HCT116 (cell line): ENCODE measurements around the gene TXNL4B. TPM values are rescaled to one million over a fixed set of nuclear protein-coding genes. Genes with fewer than 3 reads are reported as not detected.

Source experiments
- ATAC-seq: fragments of 200-7000 bp; cut with Tn5 transposase; 2 replicates; pipeline ENCODE4 v1.9.1; 2020; ENCODE audit warnings: mild to moderate bottlenecking, moderate library complexity
- BruUV-seq: library from RNA; stranded (reverse); fragments of 400-500 nt; replicated peaks from 2 replicates; lab custom pipeline; 2021; lab: Mats Ljungman, UMichigan
- CTCF ChIA-PET: fragments of 300-600 bp; sonication (Branson Sonifier 250); formaldehyde crosslinking; loops from one replicate; lab custom pipeline; 2021; ENCODE audit warnings: antibody characterized with exemption; lab: Charles Lee
- POLR2A ChIA-PET: fragments of 300-600, 350-600 bp; sonication (Branson Sonifier 250); formaldehyde crosslinking; loops from one replicate; lab custom pipeline; 2021; ENCODE audit warnings: antibody characterized with exemption; lab: Charles Lee
- RAD21 ChIA-PET, 2 experiments: fragments of 300-600 bp; sonication (Branson Sonifier 250); formaldehyde crosslinking; loops; one replicate each; lab custom pipeline; 2023; ENCODE audit warnings: low total read pairs in 2 of 2; ENCODE audit not compliant: uncharacterized antibody in 2 of 2, unreplicated experiment in 2 of 2, low non-redundant PET in 1 of 2; lab: Charles Lee
- DNase-seq: peaks from one replicate; pipeline ENCODE4 v3.0.0-alpha.2; 2010; ENCODE audit warnings: low read depth, low spot score
- H2AFZ ChIP-seq: fragments of 200-600 bp; shearing (Covaris generic), sonication (generic); 2 replicates; pipeline ENCODE4 v1.6.1; 2017; ENCODE audit warnings: low read depth, mixed run types, mixed read lengths, antibody characterized with exemption, low read length; ENCODE audit not compliant: poor library complexity, severe bottlenecking
- H3K27ac ChIP-seq: 2 replicates; pipeline ENCODE4 v1.5.1; 2012; ENCODE audit warnings: low read depth, low read length
- H3K27me3 ChIP-seq: fragments of 200-600 bp; sonication (generic); 2 replicates; pipeline ENCODE4 v1.6.1; 2016; ENCODE audit warnings: mixed run types, low read length, mixed read lengths; ENCODE audit not compliant: insufficient read depth
- H3K36me3 ChIP-seq, 2 experiments: fragments of 200-500 bp in 1 of 2; fragments of 200-600 bp in 1 of 2; sonication (Bioruptor generic) in 1 of 2; sonication (generic) in 1 of 2; 2 replicates each; pipeline versions ENCODE4 v1.5.1 to v1.6.1; 2014 to 2016; ENCODE audit warnings: low read length in 2 of 2, inconsistent platforms in 1 of 2, mixed read lengths in 1 of 2, mixed run types in 1 of 2; ENCODE audit not compliant: insufficient read depth in 2 of 2, control insufficient read depth in 1 of 2
- H3K4me1 ChIP-seq, 2 experiments: fragments of 200-600 bp in 1 of 2; sonication (generic) in 1 of 2; 2 replicates each; pipeline versions ENCODE4 v1.5.1 to v1.6.1; 2012 to 2017; ENCODE audit warnings: low read length in 2 of 2, inconsistent platforms in 1 of 2, mild to moderate bottlenecking in 1 of 2, mixed read lengths in 1 of 2, mixed run types in 1 of 2, moderate library complexity in 1 of 2; ENCODE audit not compliant: insufficient read depth in 2 of 2, control insufficient read depth in 1 of 2
- H3K4me2 ChIP-seq: fragments of 200-600 bp; sonication (generic); 2 replicates; pipeline ENCODE4 v1.6.1; 2017; ENCODE audit warnings: mixed run types, low read length, mixed read lengths
- H3K4me3 ChIP-seq, 2 experiments: fragments of 200-600 bp in 1 of 2; sonication (generic) in 1 of 2; replicated peaks in 1 of 2; 2 replicates each; pipeline ENCODE4 v1.5.1; 2011 to 2016; ENCODE audit warnings: low read length in 2 of 2, control low read depth in 1 of 2, low read depth in 1 of 2, mild to moderate bottlenecking in 1 of 2, mixed read lengths in 1 of 2, mixed run types in 1 of 2
- H3K79me2 ChIP-seq: fragments of 200-600 bp; sonication (generic); 2 replicates; pipeline ENCODE4 v1.6.1; 2017; ENCODE audit warnings: mild to moderate bottlenecking, mixed run types, low read length, moderate library complexity, mixed read lengths; ENCODE audit not compliant: insufficient read depth
- H3K9ac ChIP-seq: fragments of 200-600 bp; sonication (generic); 2 replicates; pipeline ENCODE4 v1.6.1; 2016; ENCODE audit warnings: low read length, mixed read lengths
- H3K9me2 ChIP-seq: fragments of 200-600 bp; sonication (generic), shearing (Covaris generic); 2 replicates; pipeline ENCODE4 v1.6.1; 2017; ENCODE audit warnings: mixed run types, mild to moderate bottlenecking, moderate library complexity; ENCODE audit not compliant: insufficient read depth
- H3K9me3 ChIP-seq, 2 experiments: fragments of 200-500 bp in 1 of 2; fragments of 200-600 bp in 1 of 2; sonication (Bioruptor generic) in 1 of 2; sonication (generic) in 1 of 2; 2 replicates each; pipeline ENCODE4 v1.6.1; 2014 to 2017; ENCODE audit warnings: low read length in 2 of 2, mixed read lengths in 2 of 2, inconsistent platforms in 1 of 2, low read depth in 1 of 2, mild to moderate bottlenecking in 1 of 2, mixed run types in 1 of 2, moderate library complexity in 1 of 2; ENCODE audit not compliant: control insufficient read depth in 1 of 2, insufficient read depth in 1 of 2
- H4K20me1 ChIP-seq: fragments of 200-600 bp; sonication (generic), shearing (Covaris generic); 2 replicates; pipeline ENCODE4 v1.6.1; 2017; ENCODE audit warnings: mixed run types, mild to moderate bottlenecking, moderate library complexity; ENCODE audit not compliant: insufficient read depth
- ATF3 ChIP-seq: IDR thresholded peaks from 2 replicates; pipeline ENCODE4 v1.6.1; 2012
- CEBPB ChIP-seq: IDR thresholded peaks from 2 replicates; pipeline ENCODE4 v1.6.1; 2012; ENCODE audit warnings: low read depth
- EGR1 ChIP-seq: IDR thresholded peaks from 2 replicates; pipeline ENCODE4 v1.6.1; 2012; ENCODE audit warnings: low read depth
- ELF1 ChIP-seq: IDR thresholded peaks from 2 replicates; pipeline ENCODE4 v1.6.1; 2012; ENCODE audit warnings: low read depth, borderline replicate concordance
- EZH2 ChIP-seq: fragments of 200-600 bp; sonication (generic); IDR thresholded peaks from 2 replicates; pipeline ENCODE4 v1.6.1; 2017; ENCODE audit warnings: antibody characterized with exemption, mixed run types
- EZH2phosphoT487 ChIP-seq: fragments of 200-600 bp; IDR thresholded peaks from 2 replicates; pipeline ENCODE4 v1.6.1; 2018; ENCODE audit warnings: antibody characterized with exemption, borderline replicate concordance
- FOSL1 ChIP-seq: IDR thresholded peaks from 2 replicates; pipeline ENCODE4 v1.6.1; 2012; ENCODE audit warnings: low read depth
- JUND ChIP-seq: IDR thresholded peaks from 2 replicates; pipeline ENCODE4 v1.6.1; 2012
- MAX ChIP-seq: IDR thresholded peaks from 2 replicates; pipeline ENCODE4 v1.6.1; 2012
- POLR2A ChIP-seq: IDR thresholded peaks from 2 replicates; pipeline ENCODE4 v1.7.0; 2011; ENCODE audit warnings: borderline replicate concordance; ENCODE audit not compliant: insufficient read depth, insufficient read length; ENCODE audit errors: extremely low read depth
- REST ChIP-seq: IDR thresholded peaks from 2 replicates; pipeline ENCODE4 v1.6.1; 2012; ENCODE audit warnings: low read depth
- SIN3A ChIP-seq: IDR thresholded peaks from 2 replicates; pipeline ENCODE4 v1.6.1; 2012; ENCODE audit warnings: low read depth
- SP1 ChIP-seq: IDR thresholded peaks from 2 replicates; pipeline ENCODE4 v1.6.1; 2012; ENCODE audit warnings: low read depth
- SRF ChIP-seq: IDR thresholded peaks from 2 replicates; pipeline ENCODE4 v1.6.1; 2012; ENCODE audit warnings: low read depth
- TCF7L2 ChIP-seq: IDR thresholded peaks from 2 replicates; pipeline ENCODE4 v1.7.0; 2011; ENCODE audit warnings: borderline replicate concordance, inconsistent platforms; ENCODE audit not compliant: insufficient read depth, insufficient read length; ENCODE audit errors: extremely low read depth
- YY1 ChIP-seq: IDR thresholded peaks from 2 replicates; pipeline ENCODE4 v1.6.1; 2011; ENCODE audit warnings: low read length, low read depth, moderate library complexity, mild to moderate bottlenecking; ENCODE audit not compliant: insufficient replicate concordance; ENCODE audit errors: extremely low read depth
- ZFX ChIP-seq: fragments of 450-650 bp; IDR thresholded peaks from 2 replicates; pipeline ENCODE4 v1.6.1; 2017
- ZNF274 ChIP-seq: fragments of 200-500 bp; sonication (Bioruptor generic); IDR thresholded peaks from 2 replicates; pipeline ENCODE4 v1.6.1; 2014; ENCODE audit warnings: mild to moderate bottlenecking, low read depth, low read length, inconsistent platforms
- intact Hi-C: fragments of 100-400 bp; cut with micrococcal nuclease; formaldehyde crosslinking; loops from 2 replicates; pipeline ENCODE4 v1.10.0; 2022
- total RNA-seq: library from RNA; stranded (reverse); gene quantifications from one replicate; pipeline ENCODE4 v1.2.1, GENCODE V29; 2021; ENCODE audit not compliant: unreplicated experiment
- TF ChIP-seq, protein P1 (sequence below), 3 experiments: fragments of 200-600 bp in 1 of 3; sonication (generic) in 1 of 3; IDR thresholded peaks in 2 of 3; conservative IDR thresholded peaks in 1 of 3; 2 replicates each; pipeline ENCODE4 v1.5.1; 2012 to 2017; ENCODE audit warnings: low read depth in 2 of 3, low read length in 2 of 3, antibody characterized with exemption in 1 of 3, borderline replicate concordance in 1 of 3, control low read depth in 1 of 3, mild to moderate bottlenecking in 1 of 3, mixed read lengths in 1 of 3, mixed run types in 1 of 3, moderate library complexity in 1 of 3; ENCODE audit not compliant: insufficient read depth in 1 of 3
- TF ChIP-seq, protein P2 (sequence below): IDR thresholded peaks from 2 replicates; pipeline ENCODE4 v1.6.1; 2011; ENCODE audit warnings: mild to moderate bottlenecking, low read length, moderate library complexity; ENCODE audit not compliant: insufficient replicate concordance; ENCODE audit errors: extremely low read depth

TXNL4B gene
- total RNA-seq, 1 experiment from 2014 or later, result 15.5 TPM

DNA sequence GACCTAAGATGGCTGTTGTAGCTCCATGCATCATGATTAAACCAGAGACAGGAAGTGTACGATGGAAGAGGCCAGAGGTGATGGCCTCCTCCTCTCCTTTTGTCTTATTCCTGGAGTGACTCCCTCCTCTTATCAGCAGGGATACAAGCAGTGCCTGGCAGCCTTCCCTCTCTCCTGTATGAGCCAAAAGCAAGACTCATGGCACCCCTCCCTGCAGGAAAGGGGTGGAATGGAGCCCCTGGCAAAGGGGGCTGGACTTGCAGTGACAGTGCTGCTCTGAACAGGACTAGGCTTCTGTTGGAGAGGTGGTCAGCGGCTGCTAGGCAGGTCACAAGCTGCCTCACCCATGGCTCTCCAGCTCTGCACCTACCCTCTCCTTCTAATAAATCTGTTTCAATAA lies 8.4 kb downstream of the TXNL4B start:
- no peaks in the 10 kb centered on the region for H3K9me2 ChIP-seq
- no peaks in the 10 kb centered on the region for H3K27me3 ChIP-seq
- H3K36me3 ChIP-seq, result peaks cover 25 to 30% of the 10 kb centered on the region in 2 experiments; a peak in 3 of 4 replicates
- RAD21 ChIA-PET, result no interaction called here
- ATAC-seq (no peak), DNase-seq (no peak)
- no peak overlapping the region for H3K4me2 ChIP-seq
- H3K27ac ChIP-seq, result no peak overlapping the region
- no peak overlapping the region for H3K9ac ChIP-seq
- H3K9me3 ChIP-seq, result peaks cover 11 to 13% of the 10 kb centered on the region in 2 experiments; a peak in 2 of 4 replicates
- POLR2A ChIA-PET, result no interaction called here
- H3K4me3 ChIP-seq, result no peak overlapping the region
- no TSS peak for BruUV-seq
- H3K4me1 ChIP-seq, result peaks cover 9 to 18% of the 10 kb centered on the region in 2 experiments; a peak in 3 of 4 replicates
- H3K79me2 ChIP-seq, result no peaks in the 10 kb centered on the region
- CTCF ChIA-PET, result no interaction called here
- TF ChIP-seq EZH2 (no peak), ZFX (no peak), FOSL1 (no peak), CEBPB (no peak), EGR1 (no peak), ELF1 (no peak), MAX (no peak), SP1 (no peak), POLR2A (no peak), ATF3 (no peak), YY1 (no peak), SRF (no peak), SIN3A (no peak), JUND (no peak), ZNF274 (no peak), EZH2phosphoT487 (no peak), REST (no peak), TCF7L2 (no peak)
- TF ChIP-seq, protein P1, sequence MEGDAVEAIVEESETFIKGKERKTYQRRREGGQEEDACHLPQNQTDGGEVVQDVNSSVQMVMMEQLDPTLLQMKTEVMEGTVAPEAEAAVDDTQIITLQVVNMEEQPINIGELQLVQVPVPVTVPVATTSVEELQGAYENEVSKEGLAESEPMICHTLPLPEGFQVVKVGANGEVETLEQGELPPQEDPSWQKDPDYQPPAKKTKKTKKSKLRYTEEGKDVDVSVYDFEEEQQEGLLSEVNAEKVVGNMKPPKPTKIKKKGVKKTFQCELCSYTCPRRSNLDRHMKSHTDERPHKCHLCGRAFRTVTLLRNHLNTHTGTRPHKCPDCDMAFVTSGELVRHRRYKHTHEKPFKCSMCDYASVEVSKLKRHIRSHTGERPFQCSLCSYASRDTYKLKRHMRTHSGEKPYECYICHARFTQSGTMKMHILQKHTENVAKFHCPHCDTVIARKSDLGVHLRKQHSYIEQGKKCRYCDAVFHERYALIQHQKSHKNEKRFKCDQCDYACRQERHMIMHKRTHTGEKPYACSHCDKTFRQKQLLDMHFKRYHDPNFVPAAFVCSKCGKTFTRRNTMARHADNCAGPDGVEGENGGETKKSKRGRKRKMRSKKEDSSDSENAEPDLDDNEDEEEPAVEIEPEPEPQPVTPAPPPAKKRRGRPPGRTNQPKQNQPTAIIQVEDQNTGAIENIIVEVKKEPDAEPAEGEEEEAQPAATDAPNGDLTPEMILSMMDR (IDR thresholded peaks at IDR 0.05 in 2 of 3, conservative IDR thresholded peaks at IDR 0.05 in 1 of 3; ENCODE audit: borderline replicate concordance in 1 of 3, insufficient read depth in 1 of 3, low read depth in 2 of 3, low read length in 2 of 3), result no peak
- TF ChIP-seq, protein P2, sequence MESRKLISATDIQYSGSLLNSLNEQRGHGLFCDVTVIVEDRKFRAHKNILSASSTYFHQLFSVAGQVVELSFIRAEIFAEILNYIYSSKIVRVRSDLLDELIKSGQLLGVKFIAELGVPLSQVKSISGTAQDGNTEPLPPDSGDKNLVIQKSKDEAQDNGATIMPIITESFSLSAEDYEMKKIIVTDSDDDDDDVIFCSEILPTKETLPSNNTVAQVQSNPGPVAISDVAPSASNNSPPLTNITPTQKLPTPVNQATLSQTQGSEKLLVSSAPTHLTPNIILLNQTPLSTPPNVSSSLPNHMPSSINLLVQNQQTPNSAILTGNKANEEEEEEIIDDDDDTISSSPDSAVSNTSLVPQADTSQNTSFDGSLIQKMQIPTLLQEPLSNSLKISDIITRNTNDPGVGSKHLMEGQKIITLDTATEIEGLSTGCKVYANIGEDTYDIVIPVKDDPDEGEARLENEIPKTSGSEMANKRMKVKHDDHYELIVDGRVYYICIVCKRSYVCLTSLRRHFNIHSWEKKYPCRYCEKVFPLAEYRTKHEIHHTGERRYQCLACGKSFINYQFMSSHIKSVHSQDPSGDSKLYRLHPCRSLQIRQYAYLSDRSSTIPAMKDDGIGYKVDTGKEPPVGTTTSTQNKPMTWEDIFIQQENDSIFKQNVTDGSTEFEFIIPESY, result no peak
- TF ChIP-seq, all 23 proteins: peak for 0
- intact Hi-C loops, result no loop called here
- Histone ChIP-seq H2AFZ (no peak overlapping the region), H4K20me1 (no peaks in the 10 kb centered on the region)
